MCF 10A (cell line): ENCODE measurements around the gene TAF15. TPM values are rescaled to one million over a fixed set of nuclear protein-coding genes. Genes with fewer than 3 reads are reported as not detected.
A peak's percentile ranks its signal among the peaks of the same experiment; 100 is the strongest.

Source experiments
- Bru-seq: library from RNA; stranded (reverse); fragments of 400-500 nt; gene quantifications from one replicate; lab custom pipeline; 2021; lab: Mats Ljungman, UMichigan
- BruChase-seq, 2 experiments: library from RNA; stranded (reverse); fragments of 400-500 nt; gene quantifications; one replicate each; lab custom pipeline; 2021; lab: Mats Ljungman, UMichigan
- BruUV-seq: library from RNA; stranded (reverse); fragments of 400-500 nt; replicated peaks from 2 replicates; lab custom pipeline; 2021; lab: Mats Ljungman, UMichigan
- CTCF ChIA-PET: fragments of 300-600 bp; sonication (Branson Sonifier 250); formaldehyde crosslinking; extraction: SDS; loops from one replicate; lab custom pipeline; 2021; ENCODE audit warnings: antibody characterized with exemption, inconsistent platforms; lab: Yijun Ruan, JAX
- POLR2A ChIA-PET: fragments of 300-600, 350-650 bp; sonication (Branson Sonifier 250); formaldehyde crosslinking; extraction: SDS; loops from one replicate; lab custom pipeline; 2020; ENCODE audit warnings: antibody characterized with exemption, inconsistent platforms; lab: Yijun Ruan, JAX
- DNase-seq: peaks from one replicate; pipeline ENCODE4 v3.0.0-alpha.2; 2018; ENCODE audit not compliant: unreplicated experiment
- H3K27ac Mint-ChIP-seq: one replicate; pipeline ENCODE4 v1.8.0; 2022; ENCODE audit warnings: mild to moderate bottlenecking, low read depth, mixed read lengths; ENCODE audit not compliant: unreplicated experiment
- H3K27me3 Mint-ChIP-seq: one replicate; pipeline ENCODE4 v1.8.0; 2022; ENCODE audit warnings: mixed read lengths; ENCODE audit not compliant: insufficient read depth, unreplicated experiment
- H3K36me3 Mint-ChIP-seq: one replicate; pipeline ENCODE4 v1.8.0; 2022; ENCODE audit warnings: mild to moderate bottlenecking, moderate library complexity, mixed read lengths; ENCODE audit not compliant: insufficient read depth, unreplicated experiment
- H3K4me1 Mint-ChIP-seq: one replicate; pipeline ENCODE4 v1.8.0; 2022; ENCODE audit warnings: mixed read lengths; ENCODE audit not compliant: insufficient read depth, unreplicated experiment
- H3K4me3 Mint-ChIP-seq: one replicate; pipeline ENCODE4 v1.8.0; 2022; ENCODE audit warnings: mild to moderate bottlenecking, moderate library complexity, mixed read lengths; ENCODE audit not compliant: unreplicated experiment
- H3K9me3 Mint-ChIP-seq: one replicate; pipeline ENCODE4 v1.8.0; 2022; ENCODE audit warnings: mixed read lengths; ENCODE audit not compliant: unreplicated experiment
- CTCF ChIP-seq: fragments of 200-600 bp; IDR thresholded peaks from one replicate; pipeline ENCODE4 v1.8.0; 2022; ENCODE audit warnings: antibody characterized with exemption, mild to moderate bottlenecking; ENCODE audit not compliant: unreplicated experiment
- intact Hi-C: fragments of 100-400 bp; cut with micrococcal nuclease; formaldehyde crosslinking; loops from 2 replicates; pipeline ENCODE4 v1.14.1; 2022
- long read RNA-seq: library from polyadenylated mRNA; stranded (forward); transcript quantifications from one replicate; pipeline ENCODE4 v2.0.0, GENCODE V29; 2022
- total RNA-seq: library from RNA; stranded (reverse); gene quantifications from 2 replicates; pipeline ENCODE4 v1.2.3, GENCODE V29; 2022

The TAF15 gene
- 284 and 337 TPM in 2 replicates for total RNA-seq
- percentile 98 among the genes with signal in this experiment for Bru-seq, nascent RNA
- percentile 97 among the genes with signal in this experiment for BruChase-seq, experiment 1, labeled RNA remaining after a 6-hour chase
- percentile 98 among the genes with signal in this experiment for BruChase-seq, experiment 2, labeled RNA remaining after a 2-hour chase
- long read RNA-seq, partial matches to known transcripts, result 0 of 39 reads
- long read RNA-seq, other reads (novel, unspliced or antisense), result 35 of 39 reads

DNA sequence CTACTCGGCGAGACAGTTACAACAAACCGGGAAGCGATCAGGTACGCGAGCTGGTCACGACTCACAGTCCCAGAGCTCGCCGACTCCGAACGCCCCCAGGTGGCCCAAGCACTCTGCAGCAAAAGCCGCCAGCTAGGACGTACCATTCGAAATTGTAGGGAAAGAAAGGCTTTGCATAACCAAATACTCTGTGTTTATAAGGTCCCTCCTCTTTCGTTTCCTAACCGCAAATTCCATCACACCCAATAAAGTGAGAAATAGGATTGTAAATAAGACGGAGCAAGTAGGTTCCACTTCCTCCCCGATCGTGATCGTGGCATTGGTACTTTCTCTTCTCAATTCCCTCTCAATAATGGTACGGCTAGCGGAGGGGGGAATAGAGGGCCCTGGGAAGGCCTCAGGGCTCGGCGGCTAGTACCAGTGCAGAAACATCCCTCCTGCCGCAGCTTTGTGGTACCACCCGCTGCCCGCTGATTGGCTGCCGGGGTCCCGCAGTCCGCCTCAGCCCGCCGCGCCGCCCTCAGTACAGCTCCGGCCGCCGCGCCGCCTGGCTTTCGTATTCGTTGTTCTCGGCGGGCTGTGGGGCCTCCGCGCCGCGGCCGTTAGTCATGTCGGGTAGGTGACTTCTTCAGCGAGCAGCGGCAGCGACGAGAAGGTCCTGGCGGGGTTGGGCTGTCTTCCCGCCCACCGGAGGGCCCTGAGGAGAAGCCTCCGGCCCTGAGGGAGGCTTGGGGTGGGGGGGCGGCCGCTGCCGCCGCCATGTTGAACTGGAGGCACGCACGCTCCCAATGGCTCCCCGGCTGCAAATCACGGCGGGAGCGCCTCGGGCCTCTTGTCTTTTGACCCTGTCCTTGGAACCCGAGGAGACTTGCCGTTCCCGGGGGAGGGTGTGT lies at the start of gene TAF15:
Gene TAF15, plus strand, starts transcription at position 523 of the 893 bp plus-strand sequence. Its CDS starts 86 bp downstream, at position 609.
- ChIA-PET POLR2A (interaction anchor here (0.6 to 10.7 kb wide), 30 partner anchors 7 to 737 kb away, joined by 3 to 489 read pairs (median 4); partner anchors contain the start of genes AP2B1, C17orf50, MMP28 and PEX12), CTCF (interaction anchor here (0.6 to 10.8 kb wide), 21 partner anchors 8 to 1463 kb away, joined by 3 to 684 read pairs (median 4); partner anchors contain the start of genes C17orf50 and MMP28)
- H3K27ac Mint-ChIP-seq, result peak within 1 kb of the TSS; percentile 89
- no TSS peak for BruUV-seq
- peak; percentile 99 for DNase-seq
- H3K27me3 Mint-ChIP-seq, result no peaks in the 10 kb centered on the region
- peaks cover 31% of the 10 kb centered on the region for H3K36me3 Mint-ChIP-seq
- intact Hi-C loops, result loop anchor here (1.0 to 5.0 kb wide), 2 partner anchors 45 to 197 kb away; no protein-coding TSS in a partner anchor
- H3K9me3 Mint-ChIP-seq, result no peaks in the 10 kb centered on the region
- H3K4me3 Mint-ChIP-seq, result peak within 1 kb of the TSS; percentile 92
- H3K4me1 Mint-ChIP-seq, result peaks cover 30% of the 10 kb centered on the region
- TF ChIP-seq CTCF, result peak; percentile 33

DNA sequence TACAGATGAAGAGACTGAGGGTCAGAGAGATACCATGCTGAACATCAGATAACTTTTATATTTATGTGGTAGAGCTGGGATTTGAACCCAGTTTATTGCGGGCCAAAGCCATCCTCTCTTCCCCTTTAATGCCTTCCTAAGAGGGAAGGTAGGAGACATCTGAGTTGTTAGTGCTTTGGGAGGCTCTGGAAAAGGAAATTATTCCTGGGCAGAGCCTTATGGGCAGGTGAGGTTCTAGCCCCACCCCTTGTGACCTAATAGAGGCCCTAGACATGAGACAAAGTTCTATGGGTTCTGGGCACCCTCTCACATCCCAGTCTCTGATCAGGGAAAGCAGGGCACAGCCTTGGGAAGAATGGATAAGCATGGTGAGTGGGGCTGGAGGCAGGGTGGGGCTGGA lies 48.7 kb upstream of the TAF15 start, which contains the start of gene C17orf50:
Gene C17orf50, plus strand, starts transcription at position 301 of the 400 bp plus-strand sequence. Its CDS starts 55 bp downstream, at position 356.
- TF ChIP-seq CTCF, result no peak
- no TSS peak for BruUV-seq
- no peak within 1 kb of the TSS for H3K4me3 Mint-ChIP-seq
- DNase-seq, result no peak
- peaks cover 14% of the 10 kb centered on the region for H3K36me3 Mint-ChIP-seq
- intact Hi-C loops, result no loop called here
- ChIA-PET CTCF (interaction anchor here (3.5 to 30.0 kb wide), 2 partner anchors 12 to 48 kb away, joined by 23 to 684 read pairs; partner anchors contain the start of gene TAF15), POLR2A (interaction anchor here (3.4 kb wide), 1 partner anchor 47 kb away, joined by 20 read pairs; the partner anchor contains the start of gene TAF15)
- no peaks in the 10 kb centered on the region for H3K27me3 Mint-ChIP-seq
- peaks cover 13% of the 10 kb centered on the region for H3K4me1 Mint-ChIP-seq
- no peak within 1 kb of the TSS for H3K27ac Mint-ChIP-seq
- H3K9me3 Mint-ChIP-seq, result no peaks in the 10 kb centered on the region

DNA sequence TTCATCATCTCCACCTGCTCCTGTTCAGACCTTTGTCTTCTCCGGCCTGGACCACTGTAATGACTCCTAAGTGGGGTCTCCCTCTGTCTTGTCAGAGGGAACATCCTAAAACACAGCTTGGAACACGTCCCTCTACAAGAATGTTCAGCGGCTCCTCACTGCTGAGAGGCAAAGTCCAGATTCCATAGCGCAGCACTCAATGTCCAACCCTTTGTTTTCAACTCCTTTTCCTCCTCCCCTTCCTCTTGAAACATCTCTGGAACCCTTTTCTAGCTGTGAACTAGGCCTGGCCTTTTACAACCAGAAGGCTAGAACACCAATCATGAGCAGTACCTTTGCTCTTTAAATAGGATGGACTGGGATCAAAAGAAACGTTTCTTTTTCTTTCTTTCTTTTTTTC lies 47.7 kb upstream of the TAF15 start:
- no TSS peak for BruUV-seq
- ChIA-PET POLR2A (interaction anchor here (0.6 to 26.1 kb wide), 6 partner anchors 10 to 46 kb away, joined by 3 to 736 read pairs (median 3); partner anchors contain the start of genes MMP28 and TAF15), CTCF (interaction anchor here (0.8 to 30.0 kb wide), 5 partner anchors 10 to 149 kb away, joined by 3 to 684 read pairs (median 23); partner anchors contain the start of genes MMP28 and TAF15)
- no peaks in the 10 kb centered on the region for H3K27me3 Mint-ChIP-seq
- DNase-seq, result no peak
- TF ChIP-seq CTCF, result no peak
- H3K36me3 Mint-ChIP-seq, result peaks cover 14% of the 10 kb centered on the region
- no peak overlapping the region for H3K27ac Mint-ChIP-seq
- no peaks in the 10 kb centered on the region for H3K9me3 Mint-ChIP-seq
- H3K4me1 Mint-ChIP-seq, result peaks cover 13% of the 10 kb centered on the region
- intact Hi-C loops, result no loop called here
- H3K4me3 Mint-ChIP-seq, result no peak overlapping the region
